K562 (cell line): ENCODE measurements around the gene RAPGEF5.

Experiments used
- CHD2 ChIP-seq: IDR thresholded peaks from 2 replicates; pipeline ENCODE4 v1.6.1; 2011; ENCODE audit warnings: low read depth, low read length
- CTCF ChIP-seq, 3 experiments: IDR thresholded peaks in 2 of 3; conservative IDR thresholded peaks in 1 of 3; 2 replicates each; pipeline ENCODE4 v1.5.1; 2011 to 2012; ENCODE audit warnings: low read length in 3 of 3, mild to moderate bottlenecking in 3 of 3, control low read depth in 2 of 3, improper control_type of control experiment in 1 of 3, inconsistent platforms in 1 of 3, low read depth in 1 of 3, mixed read lengths in 1 of 3, moderate library complexity in 1 of 3; ENCODE audit not compliant: insufficient read depth in 2 of 3
- FOS ChIP-seq: IDR thresholded peaks from 3 replicates; pipeline ENCODE4 v1.6.1; 2011; ENCODE audit not compliant: insufficient read length; ENCODE audit errors: extremely low read depth
- FOSL1 ChIP-seq: fragments of 200-800 bp; sonication (Bioruptor generic); conservative IDR thresholded peaks from 2 replicates; pipeline ENCODE4 v1.6.1; 2016; ENCODE audit warnings: missing genetic modification characterization, missing compliant biosample characterization
- HDAC2 ChIP-seq: fragments of 450-650 bp; IDR thresholded peaks from 2 replicates; pipeline ENCODE4 v1.6.1; 2016; ENCODE audit warnings: mild to moderate bottlenecking
- MYBL2 ChIP-seq, 2 experiments: fragments of 450-650 bp in 1 of 2; sonication (generic) in 1 of 2; formaldehyde crosslinking in 1 of 2; IDR thresholded peaks; 2 replicates each; pipeline versions ENCODE4 v1.6.1 to v1.8.1; 2017 to 2022; ENCODE audit warnings: borderline replicate concordance in 1 of 2, inconsistent platforms in 1 of 2, low read depth in 1 of 2, mild to moderate bottlenecking in 1 of 2, missing genetic modification reagents in 1 of 2, moderate library complexity in 1 of 2
- NFXL1 ChIP-seq: fragments of 450-650 bp; formaldehyde crosslinking; IDR thresholded peaks from 2 replicates; pipeline ENCODE4 v1.4.0; 2021; ENCODE audit warnings: mild to moderate bottlenecking
- POLR2A ChIP-seq: fragments of 450-650 bp; conservative IDR thresholded peaks from 2 replicates; pipeline ENCODE4 v1.6.1; 2016
- SIN3A ChIP-seq, 2 experiments: fragments of 150-350 bp in 1 of 2; IDR thresholded peaks; 2 replicates each; pipeline ENCODE4 v1.6.1; 2011 to 2016; ENCODE audit warnings: borderline replicate concordance in 2 of 2, low read depth in 2 of 2, low read length in 2 of 2, mild to moderate bottlenecking in 2 of 2, moderate library complexity in 2 of 2; ENCODE audit not compliant: control insufficient read depth in 1 of 2
- SMARCB1 ChIP-seq: IDR thresholded peaks from 2 replicates; pipeline ENCODE4 v1.6.1; 2011; ENCODE audit warnings: improper control_type of control experiment, low read depth; ENCODE audit not compliant: insufficient read length
- ZBTB17 ChIP-seq: fragments of 450-650 bp; formaldehyde crosslinking; IDR thresholded peaks from 2 replicates; pipeline ENCODE4 v1.4.0; 2020; ENCODE audit warnings: mild to moderate bottlenecking
- ZNF175 ChIP-seq: fragments of 200-800 bp; sonication (Bioruptor generic); IDR thresholded peaks from 2 replicates; pipeline ENCODE4 v1.6.1; 2016; ENCODE audit warnings: low read depth, mild to moderate bottlenecking, missing genetic modification characterization, missing compliant biosample characterization
- ZNF785 ChIP-seq: fragments of 250-450 bp; sonication (Bioruptor Pico); IDR thresholded peaks from 2 replicates; pipeline ENCODE4 v1.4.0; 2020; ENCODE audit warnings: mild to moderate bottlenecking

GRCh38 chr7:22291977-22292376 lies 65.0 kb downstream of the RAPGEF5 start:
- no peak for TF ChIP-seq POLR2A
- no peak for TF ChIP-seq HDAC2
- no peak for TF ChIP-seq ZBTB17 (CRISPR knock-in tag)
- no peak for TF ChIP-seq FOS
- no peak for TF ChIP-seq SIN3A (IDR thresholded peaks at IDR 0.05; ENCODE audit: borderline replicate concordance in 2 of 2, control insufficient read depth in 1 of 2, low read depth in 2 of 2, low read length in 2 of 2)
- TF ChIP-seq CHD2: no peak
- TF ChIP-seq ZNF175: no peak
- TF ChIP-seq NFXL1 (CRISPR knock-in tag): no peak
- TF ChIP-seq ZNF785 (CRISPR knock-in tag): no peak
- no peak for TF ChIP-seq FOSL1 (tag)
- TF ChIP-seq SMARCB1: no peak
- TF ChIP-seq MYBL2 (IDR thresholded peaks at IDR 0.05; ENCODE audit: low read depth): no peak
- no peak for TF ChIP-seq MYBL2 (CRISPR knock-in tag; IDR thresholded peaks at IDR 0.05; ENCODE audit: borderline replicate concordance)
- no peak for TF ChIP-seq CTCF (IDR thresholded peaks at IDR 0.05 in 2 of 3, conservative IDR thresholded peaks at IDR 0.05 in 1 of 3; ENCODE audit: insufficient read depth in 2 of 3, low read depth in 1 of 3, low read length in 3 of 3)
